Activated CD4-positive, alpha-beta T cell treated with anti-CD3 and anti-CD28 coated beads, Interleukin-2, amount 50 U/mL, for 24 hours (primary cell): ENCODE results near the gene GPHB5.

ENCODE experiments used
- DNase-seq, 2 donors: peaks; one replicate each; pipeline ENCODE4 v3.0.0-alpha.2; 2020; ENCODE audit warnings: low read depth in 1 of 2, low spot score in 1 of 2

GPHB5 gene

DNA sequence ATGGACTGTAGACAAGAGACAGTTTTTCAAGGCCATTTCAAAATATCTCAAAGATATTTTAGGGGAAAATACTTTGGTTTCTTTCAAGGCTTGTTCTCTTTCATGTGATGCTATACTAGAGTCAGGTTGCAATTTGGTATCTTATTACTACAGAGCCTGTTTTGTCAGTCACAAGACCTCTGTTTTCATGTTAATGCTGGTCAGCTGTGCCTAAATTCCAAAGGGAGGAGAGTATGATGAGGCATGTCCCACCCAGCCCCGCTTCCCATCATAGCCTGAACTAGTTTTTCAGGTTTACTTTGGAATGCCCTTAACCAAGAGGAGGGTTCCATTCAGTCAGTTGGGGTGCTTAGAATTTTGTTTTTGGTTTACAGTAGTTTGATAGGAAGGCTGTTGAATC lies 52.6 kb downstream of the GPHB5 start:
- DNase-seq, result no peak
